ENCODE results near the gene RPL35. TPM values are rescaled to one million over a fixed set of nuclear protein-coding genes. Genes with fewer than 3 reads are reported as not detected.

RPL35 gene
- total RNA-seq, 1 experiment from 2014 or later, result 1,637 TPM

DNA sequence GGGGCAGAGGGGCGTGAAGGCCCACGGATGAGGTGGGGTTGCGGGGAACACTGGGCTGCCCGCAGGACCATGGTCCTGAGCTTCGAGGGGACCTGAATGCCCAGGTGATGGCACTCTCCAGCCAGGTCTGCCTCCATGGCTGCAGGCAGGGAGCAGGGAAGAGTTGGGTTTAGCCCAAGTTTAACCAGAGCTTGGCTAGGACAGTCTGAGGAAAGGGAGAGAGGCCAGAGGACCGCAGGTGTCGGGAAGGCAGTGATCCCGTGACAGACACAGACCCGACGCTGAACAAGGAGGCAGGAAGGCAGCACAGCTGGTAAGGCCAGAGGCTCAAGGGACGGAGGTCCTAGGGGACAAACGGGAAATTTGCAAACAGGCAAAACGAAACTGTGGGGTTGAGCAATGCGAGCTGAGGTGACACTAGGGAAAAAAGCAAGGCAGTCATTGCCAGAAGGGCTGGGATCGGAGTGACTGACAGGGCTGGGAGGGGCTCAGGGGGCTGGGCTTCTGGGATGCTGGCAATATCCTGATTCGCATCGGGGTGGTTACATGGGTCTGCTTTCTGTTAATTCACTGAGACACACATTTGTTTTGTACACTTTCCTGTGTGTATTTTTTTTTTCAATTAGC is 25.2 kb upstream of the RPL35 start:
- Histone ChIP-seq H3K27ac (ENCODE audit: low read depth, low read length, poor library complexity, severe bottlenecking) (no peak overlapping the region), H3K27me3 (replicated peaks; ENCODE audit: insufficient read depth, low read depth, low read length, poor library complexity) (no peaks in the 10 kb centered on the region), H3K9me3 (ENCODE audit: low read depth, low read length, poor library complexity, severe bottlenecking) (no peaks in the 10 kb centered on the region), H3K36me3 (ENCODE audit: insufficient read depth, low read length, poor library complexity, severe bottlenecking) (peaks cover 12% of the 10 kb centered on the region), H3K4me1 (ENCODE audit: insufficient read depth, low read length, poor library complexity, severe bottlenecking) (no peaks in the 10 kb centered on the region), H3K4me3 (ENCODE audit: low read depth, low read length, poor library complexity, severe bottlenecking) (no peak overlapping the region)
- no TSS peak for BruUV-seq (replicated peaks)
- TF ChIP-seq EZH2 (IDR thresholded peaks at IDR 0.05; ENCODE audit: borderline replicate concordance, low read depth, low read length, poor library complexity, severe bottlenecking), result no peak
- TF ChIP-seq, protein P1, sequence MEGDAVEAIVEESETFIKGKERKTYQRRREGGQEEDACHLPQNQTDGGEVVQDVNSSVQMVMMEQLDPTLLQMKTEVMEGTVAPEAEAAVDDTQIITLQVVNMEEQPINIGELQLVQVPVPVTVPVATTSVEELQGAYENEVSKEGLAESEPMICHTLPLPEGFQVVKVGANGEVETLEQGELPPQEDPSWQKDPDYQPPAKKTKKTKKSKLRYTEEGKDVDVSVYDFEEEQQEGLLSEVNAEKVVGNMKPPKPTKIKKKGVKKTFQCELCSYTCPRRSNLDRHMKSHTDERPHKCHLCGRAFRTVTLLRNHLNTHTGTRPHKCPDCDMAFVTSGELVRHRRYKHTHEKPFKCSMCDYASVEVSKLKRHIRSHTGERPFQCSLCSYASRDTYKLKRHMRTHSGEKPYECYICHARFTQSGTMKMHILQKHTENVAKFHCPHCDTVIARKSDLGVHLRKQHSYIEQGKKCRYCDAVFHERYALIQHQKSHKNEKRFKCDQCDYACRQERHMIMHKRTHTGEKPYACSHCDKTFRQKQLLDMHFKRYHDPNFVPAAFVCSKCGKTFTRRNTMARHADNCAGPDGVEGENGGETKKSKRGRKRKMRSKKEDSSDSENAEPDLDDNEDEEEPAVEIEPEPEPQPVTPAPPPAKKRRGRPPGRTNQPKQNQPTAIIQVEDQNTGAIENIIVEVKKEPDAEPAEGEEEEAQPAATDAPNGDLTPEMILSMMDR (conservative IDR thresholded peaks at IDR 0.05; ENCODE audit: low read depth, low read length), result no peak
- intact Hi-C loops (cut with micrococcal nuclease; ENCODE audit: unreplicated experiment), result no loop called here
- ChIA-PET CTCF (interaction anchor here (0.8 kb wide), 1 partner anchor 9 kb away, joined by 3 read pairs; no protein-coding TSS in a partner anchor), POLR2A (ENCODE audit: low non-redundant PET) (no interaction called here)
- DNase-seq (ENCODE audit: low spot score), result no peak

DNA sequence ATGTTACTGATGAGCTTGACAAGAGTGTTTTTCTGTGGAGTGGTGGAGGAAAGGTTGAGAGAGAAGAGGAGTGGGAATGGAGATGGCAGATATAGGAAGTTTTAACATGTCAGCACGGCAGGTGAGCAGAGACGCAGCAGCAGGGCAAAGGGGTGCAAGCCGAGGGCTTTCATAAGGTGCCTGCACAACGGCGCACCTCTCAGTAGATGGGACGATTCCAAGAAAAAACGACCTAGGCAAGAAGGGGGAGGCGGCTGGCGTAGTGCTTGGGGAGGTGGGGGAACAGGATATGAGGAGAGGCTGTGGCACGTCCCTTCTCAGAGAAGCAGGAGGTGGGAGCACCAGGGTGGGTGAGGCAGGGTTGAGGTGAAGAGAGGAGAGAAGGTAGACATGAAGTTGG is 24.7 kb upstream of the RPL35 start:
- Histone ChIP-seq H3K4me3 (ENCODE audit: low read depth, low read length, poor library complexity, severe bottlenecking) (no peak overlapping the region), H3K9me3 (ENCODE audit: low read depth, low read length, poor library complexity, severe bottlenecking) (no peaks in the 10 kb centered on the region), H3K36me3 (ENCODE audit: insufficient read depth, low read length, poor library complexity, severe bottlenecking) (peaks cover 12% of the 10 kb centered on the region), H3K4me1 (ENCODE audit: insufficient read depth, low read length, poor library complexity, severe bottlenecking) (no peaks in the 10 kb centered on the region), H3K27ac (ENCODE audit: low read depth, low read length, poor library complexity, severe bottlenecking) (no peak overlapping the region), H3K27me3 (replicated peaks; ENCODE audit: insufficient read depth, low read depth, low read length, poor library complexity) (no peaks in the 10 kb centered on the region)
- no TSS peak for BruUV-seq (replicated peaks)
- intact Hi-C loops (cut with micrococcal nuclease; ENCODE audit: unreplicated experiment), result no loop called here
- TF ChIP-seq, protein P1 (conservative IDR thresholded peaks at IDR 0.05; ENCODE audit: low read depth, low read length), result no peak
- no peak for TF ChIP-seq EZH2 (IDR thresholded peaks at IDR 0.05; ENCODE audit: borderline replicate concordance, low read depth, low read length, poor library complexity, severe bottlenecking)
- no peak for DNase-seq (ENCODE audit: low spot score)
- CTCF ChIA-PET, result interaction anchor here (0.8 kb wide), 1 partner anchor 9 kb away, joined by 3 read pairs; no protein-coding TSS in a partner anchor
- POLR2A ChIA-PET (ENCODE audit: low non-redundant PET), result no interaction called here

DNA sequence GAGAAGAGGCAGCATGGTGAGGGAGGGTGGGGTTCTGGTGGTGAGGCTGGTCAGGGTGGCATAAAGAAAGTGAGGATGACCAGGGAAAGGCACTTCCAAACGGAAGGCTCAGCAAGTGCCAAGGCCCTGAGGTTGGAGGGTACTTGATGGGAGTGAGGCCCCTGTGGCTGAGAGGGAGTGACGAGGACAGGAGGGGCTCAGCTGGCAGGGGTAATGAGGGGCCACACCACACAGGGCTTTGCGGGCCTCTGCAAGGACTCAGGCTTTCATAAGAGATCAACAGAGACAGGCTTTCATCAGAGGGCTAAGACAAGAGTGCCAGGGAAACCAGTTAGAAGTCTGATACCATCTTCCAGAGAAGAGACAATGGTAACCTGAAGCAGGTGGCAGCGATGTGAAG is 23.8 kb upstream of the RPL35 start:
- no peaks in the 10 kb centered on the region for H3K9me3 ChIP-seq (ENCODE audit: low read depth, low read length, poor library complexity, severe bottlenecking)
- CTCF ChIA-PET, result no interaction called here
- BruUV-seq (replicated peaks), result no TSS peak
- no peak overlapping the region for H3K4me3 ChIP-seq (ENCODE audit: low read depth, low read length, poor library complexity, severe bottlenecking)
- no peak for DNase-seq (ENCODE audit: low spot score)
- H3K4me1 ChIP-seq (ENCODE audit: insufficient read depth, low read length, poor library complexity, severe bottlenecking), result no peaks in the 10 kb centered on the region
- no peak for TF ChIP-seq EZH2 (IDR thresholded peaks at IDR 0.05; ENCODE audit: borderline replicate concordance, low read depth, low read length, poor library complexity, severe bottlenecking)
- TF ChIP-seq, protein P1 (conservative IDR thresholded peaks at IDR 0.05; ENCODE audit: low read depth, low read length), result no peak
- POLR2A ChIA-PET (ENCODE audit: low non-redundant PET), result no interaction called here
- intact Hi-C loops (cut with micrococcal nuclease; ENCODE audit: unreplicated experiment), result no loop called here
- H3K27ac ChIP-seq (ENCODE audit: low read depth, low read length, poor library complexity, severe bottlenecking), result no peak overlapping the region
- H3K36me3 ChIP-seq (ENCODE audit: insufficient read depth, low read length, poor library complexity, severe bottlenecking), result peaks cover 9% of the 10 kb centered on the region
- no peaks in the 10 kb centered on the region for H3K27me3 ChIP-seq (replicated peaks; ENCODE audit: insufficient read depth, low read depth, low read length, poor library complexity)

Measured in A673 (cell line).